T follicular helper cell (primary cell): ENCODE measurements around the gene FAM83F.
"Not testable (repeated sequence)": the region's sequence is repeated elsewhere in the genome, so short reads cannot be mapped to it uniquely, and the experiment has no call there.

ENCODE experiments used
- DNase-seq: peaks from one replicate; pipeline ENCODE4 v3.0.0-alpha.2; 2020; ENCODE audit warnings: low read depth

Gene FAM83F

DNA sequence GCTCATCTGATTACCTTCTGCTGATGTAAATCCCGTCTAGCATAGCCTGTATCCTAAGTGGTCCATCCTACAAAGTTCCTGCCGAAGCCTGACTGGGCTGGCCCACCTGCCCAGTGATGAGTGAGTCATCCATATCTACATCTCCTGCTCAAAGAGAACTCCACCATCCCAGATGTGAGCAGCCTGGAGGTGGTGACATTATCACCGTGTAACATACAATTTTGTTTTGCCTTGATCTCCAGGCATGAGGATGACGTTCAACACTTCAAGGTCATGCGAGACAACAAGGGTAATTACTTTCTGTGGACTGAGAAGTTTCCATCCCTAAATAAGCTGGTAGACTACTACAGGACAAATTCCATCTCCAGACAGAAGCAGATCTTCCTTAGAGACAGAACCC lies 29.0 kb upstream of the FAM83F start:
- no peak for DNase-seq

DNA sequence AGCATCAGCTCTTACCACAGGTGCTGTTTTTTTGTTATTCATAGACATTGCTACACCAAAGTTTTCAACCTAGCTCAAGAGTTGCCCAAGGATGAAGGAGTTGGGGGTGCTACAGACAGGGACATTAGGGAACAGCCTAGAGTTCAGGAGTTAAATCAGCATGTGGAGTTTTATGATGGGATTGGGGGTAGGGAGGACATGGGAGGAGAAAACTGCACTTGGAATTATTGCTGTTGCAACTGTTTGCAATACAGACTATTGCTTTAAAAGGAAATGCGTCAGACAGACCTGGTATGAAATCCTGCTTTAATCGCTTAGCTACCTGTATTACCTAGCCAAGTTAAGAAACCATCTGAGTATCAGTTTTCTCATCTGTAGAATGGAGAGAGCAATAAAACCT lies 28.3 kb upstream of the FAM83F start:
- no peak for DNase-seq

DNA sequence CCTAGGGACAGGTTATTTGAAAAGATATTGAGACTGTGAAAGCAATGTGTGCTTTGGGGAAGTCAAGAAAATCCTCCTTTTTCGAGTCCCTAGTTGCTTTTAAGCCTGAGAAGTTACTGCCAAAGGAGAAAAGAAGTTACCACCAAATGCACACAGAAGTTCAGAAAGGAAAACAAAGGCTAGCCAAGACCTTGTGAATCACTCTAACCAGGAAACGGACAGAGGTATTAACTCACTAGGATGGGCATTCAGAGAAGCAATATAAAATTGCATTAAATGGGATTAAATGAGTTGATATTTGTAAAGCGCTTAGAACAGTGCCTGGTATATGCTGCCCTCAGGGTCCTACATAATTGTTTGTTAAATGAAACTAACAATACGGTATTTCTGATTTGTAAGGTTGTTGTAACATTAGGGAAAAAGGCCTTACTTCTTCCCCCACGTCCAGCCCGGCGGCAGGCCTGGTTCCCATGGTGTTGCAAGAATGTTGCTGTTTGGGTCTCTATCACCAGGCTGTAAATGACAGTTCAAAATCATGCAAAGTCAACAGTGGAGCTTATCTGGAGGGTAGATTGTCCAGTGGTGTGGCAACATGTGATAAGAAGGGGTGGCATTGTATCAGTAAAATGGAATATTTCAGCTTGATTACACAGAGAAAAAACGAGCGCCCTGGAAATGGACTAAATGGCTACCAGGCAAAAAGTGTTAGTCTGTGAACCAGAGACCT lies 27.5 kb upstream of the FAM83F start:
- DNase-seq = no peak

DNA sequence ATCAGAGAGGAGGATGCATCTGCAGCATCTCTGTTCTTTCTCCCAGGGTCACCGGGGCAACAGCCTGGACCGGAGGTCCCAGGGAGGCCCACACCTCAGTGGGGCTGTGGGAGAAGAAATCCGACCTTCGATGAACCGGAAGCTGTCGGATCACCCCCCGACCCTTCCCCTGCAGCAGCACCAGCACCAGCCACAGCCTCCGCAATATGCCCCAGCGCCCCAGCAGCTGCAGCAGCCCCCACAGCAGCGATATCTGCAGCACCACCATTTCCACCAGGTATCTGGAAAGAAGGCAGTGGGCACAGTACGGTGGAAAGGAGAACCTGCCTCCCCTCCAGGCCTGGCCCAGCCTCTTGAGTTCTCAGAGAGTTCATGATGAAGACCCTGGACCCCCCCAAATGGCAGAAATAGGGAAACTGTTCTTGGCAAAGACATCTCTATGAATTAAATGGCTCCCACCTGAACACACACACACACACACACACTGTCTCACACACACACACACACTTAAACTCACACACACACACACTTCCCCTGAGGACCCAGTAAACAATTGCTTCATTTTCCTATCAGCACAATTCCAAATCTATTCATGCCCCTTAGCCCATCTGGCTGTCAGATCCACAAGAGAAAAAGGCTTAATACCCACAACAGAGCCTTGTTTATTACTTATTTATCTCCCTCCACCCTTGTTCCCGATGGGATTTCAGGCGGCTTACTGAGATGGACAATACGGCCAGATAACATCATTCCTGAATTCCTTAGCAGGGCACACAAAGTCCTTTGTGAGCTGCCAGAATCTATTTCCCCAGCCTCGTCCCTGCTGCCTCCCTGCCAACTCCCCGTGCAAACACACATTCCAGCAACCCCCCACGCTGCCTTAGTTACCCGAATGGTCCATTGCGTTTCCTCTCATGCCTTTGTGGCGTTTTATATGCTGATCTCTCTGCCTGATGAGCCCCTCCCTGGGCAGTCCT lies 26.5 kb upstream of the FAM83F start:
- DNase-seq = no peak

DNA sequence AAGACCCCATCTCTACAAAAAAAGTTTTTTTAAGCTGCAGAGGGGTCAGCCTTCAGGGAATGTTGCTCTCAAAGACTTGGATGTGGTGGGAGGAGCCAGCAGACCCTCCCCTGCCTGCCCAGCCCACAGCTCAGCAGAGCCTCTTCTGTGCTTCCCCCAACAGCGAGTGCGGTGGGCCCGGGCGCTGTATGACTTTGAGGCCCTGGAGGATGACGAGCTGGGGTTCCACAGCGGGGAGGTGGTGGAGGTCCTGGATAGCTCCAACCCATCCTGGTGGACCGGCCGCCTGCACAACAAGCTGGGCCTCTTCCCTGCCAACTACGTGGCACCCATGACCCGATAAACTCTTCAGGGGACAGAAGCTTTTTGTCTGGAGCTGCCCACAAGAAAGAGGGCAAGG lies 24.0 kb upstream of the FAM83F start:
- no peak for DNase-seq

DNA sequence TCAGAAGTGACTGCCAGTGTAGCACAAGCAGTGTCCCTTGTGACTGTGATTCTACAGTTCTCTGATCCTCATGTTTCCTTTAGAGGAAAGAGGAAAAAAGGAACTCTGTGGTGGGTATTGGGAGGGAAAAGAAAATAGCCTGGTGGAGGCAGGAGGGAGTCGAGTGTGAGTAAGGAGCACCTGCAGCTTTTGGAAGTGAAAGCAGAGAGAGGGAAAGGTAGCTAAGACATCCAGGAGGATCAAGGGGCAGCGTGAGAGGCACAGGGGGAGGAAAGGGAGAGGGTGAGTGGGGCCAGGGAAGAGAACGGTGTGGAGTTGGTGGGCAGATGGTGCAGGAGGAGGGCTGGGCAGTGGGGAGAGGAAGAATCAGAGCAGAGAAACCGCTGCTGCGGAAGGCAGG lies 22.1 kb upstream of the FAM83F start:
- no peak for DNase-seq

DNA sequence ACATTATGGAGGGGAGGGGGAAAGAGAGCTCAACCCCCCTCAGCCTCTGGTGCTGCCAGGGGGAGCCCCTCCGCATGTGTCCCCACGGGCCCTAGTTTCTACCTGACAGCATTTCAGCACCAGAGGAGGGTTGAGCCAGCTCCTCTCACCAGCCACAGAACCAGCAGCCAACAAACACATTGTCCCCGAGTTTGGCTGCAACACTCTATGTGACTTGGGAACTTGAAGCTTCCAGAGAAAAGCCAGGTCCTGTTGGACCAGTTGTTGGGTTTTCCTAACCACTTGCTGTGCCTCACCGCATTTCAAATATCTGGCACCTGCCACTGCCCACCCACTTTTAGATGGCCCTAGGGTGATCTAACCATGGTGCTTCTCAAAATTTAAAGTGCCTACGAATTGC lies 21.1 kb upstream of the FAM83F start:
- no peak for DNase-seq

DNA sequence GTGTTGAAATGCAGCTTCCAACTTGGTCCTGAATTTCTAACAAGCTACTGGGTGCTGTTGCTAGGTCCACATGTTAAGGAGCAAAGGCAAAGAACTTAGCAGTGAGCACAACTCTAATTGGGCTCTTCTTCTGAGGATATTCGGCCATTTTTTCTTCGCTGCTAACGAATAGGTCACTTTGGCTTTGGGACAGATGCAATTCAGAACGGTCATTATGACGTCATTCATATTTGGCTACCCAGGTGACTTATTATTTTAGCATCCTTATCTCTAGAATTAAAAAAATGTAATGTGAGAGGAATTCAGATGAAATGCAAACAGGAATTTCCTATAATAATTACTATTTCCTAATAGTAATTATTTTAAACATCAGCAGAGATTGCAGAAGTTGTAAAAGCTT lies 20.7 kb upstream of the FAM83F start:
- DNase-seq = no peak

DNA sequence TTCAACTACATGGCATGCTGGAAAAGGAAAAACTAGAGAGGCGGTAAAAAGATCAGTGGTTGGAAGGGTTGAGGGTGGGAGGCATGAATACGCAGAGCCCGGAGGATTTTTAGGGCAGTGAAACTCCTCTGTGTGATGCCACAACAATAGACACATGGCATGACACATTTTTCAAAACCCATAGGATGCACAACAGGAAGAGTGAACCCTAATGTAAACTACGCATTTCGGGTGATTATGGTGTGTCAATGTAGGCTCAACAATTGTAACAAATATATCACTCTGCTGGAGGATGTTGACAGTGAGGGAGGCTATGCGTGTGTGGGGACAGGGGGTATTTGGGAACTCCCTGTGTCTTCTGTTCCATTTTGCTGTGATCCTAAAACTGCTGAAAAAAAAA lies 15.7 kb upstream of the FAM83F start:
- DNase-seq = no peak

DNA sequence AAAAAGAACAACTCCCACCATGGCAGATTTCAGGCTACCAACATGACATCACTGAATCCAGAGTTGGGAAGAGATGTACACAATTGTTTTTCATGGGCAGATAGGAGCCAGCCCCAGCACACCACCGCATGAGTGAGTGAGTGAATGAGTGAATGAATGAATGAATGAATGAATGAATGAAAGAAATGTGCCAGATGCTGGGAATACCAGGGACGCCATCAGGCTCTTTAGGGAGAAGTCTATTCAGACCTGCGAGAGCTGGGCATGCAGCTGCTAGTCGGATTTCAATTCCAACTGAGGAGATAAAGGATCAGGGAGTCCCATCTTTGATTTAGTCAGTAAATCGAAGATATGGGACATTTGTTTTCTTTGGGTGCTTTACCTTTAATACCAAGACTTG lies 15.3 kb upstream of the FAM83F start:
- DNase-seq = no peak

DNA sequence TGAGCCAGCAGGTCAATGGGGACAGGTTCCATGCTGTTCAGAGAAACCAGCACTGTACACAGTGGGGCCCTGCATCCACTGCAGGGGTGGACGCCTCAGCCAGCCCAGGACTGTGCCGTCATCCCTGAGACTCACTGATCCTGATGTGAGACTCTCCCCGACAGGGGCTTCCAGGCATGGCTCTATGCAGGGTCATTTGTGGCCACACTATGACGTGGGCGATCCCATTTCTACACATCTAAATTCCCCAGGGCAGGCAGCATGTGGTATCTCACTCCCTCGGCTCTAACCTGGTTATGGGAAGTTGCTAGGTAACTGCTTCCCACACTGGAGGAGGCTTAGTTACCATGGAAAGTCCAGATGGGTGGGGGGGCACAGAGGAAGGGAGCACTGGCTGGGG lies 14.2 kb upstream of the FAM83F start:
- no peak for DNase-seq

DNA sequence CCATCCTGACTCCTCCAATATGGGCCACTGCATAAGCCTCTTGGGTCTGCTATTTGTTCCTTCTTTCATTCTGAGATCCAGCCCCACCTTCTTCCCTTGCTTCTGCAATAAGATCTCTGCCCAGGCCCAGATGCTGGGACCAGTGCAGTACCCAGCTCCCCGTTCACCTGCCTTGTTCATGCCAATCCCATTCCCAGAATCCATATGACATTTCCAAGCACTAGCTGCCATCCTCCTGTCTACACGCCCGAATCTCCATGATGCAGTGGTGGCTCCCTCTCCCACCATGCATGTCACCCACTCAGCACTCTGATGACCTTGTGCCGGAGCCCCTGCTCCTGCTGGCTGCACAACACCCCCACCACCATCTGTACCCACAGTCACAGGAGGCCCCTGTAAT lies 11.4 kb upstream of the FAM83F start:
- no peak for DNase-seq

DNA sequence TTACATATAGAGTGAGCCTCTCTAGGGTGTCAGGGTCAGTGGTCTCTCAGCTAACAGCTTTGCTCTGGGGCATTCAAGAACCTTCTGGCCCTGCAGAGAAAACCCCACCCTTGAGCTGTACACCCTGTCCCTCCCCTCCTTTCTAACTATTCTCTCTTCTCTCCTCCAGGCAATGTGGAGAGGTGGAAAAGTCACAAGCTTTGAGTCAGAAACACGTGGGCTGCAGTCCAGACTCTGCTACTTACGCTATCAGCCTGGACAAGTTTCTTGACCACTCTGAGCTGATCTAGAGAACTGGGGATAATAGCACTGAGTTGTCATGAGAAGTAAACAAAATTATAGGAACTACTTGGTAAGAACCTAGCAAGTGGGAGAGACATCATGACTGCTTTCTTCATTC lies 10.7 kb upstream of the FAM83F start:
- no peak for DNase-seq

DNA sequence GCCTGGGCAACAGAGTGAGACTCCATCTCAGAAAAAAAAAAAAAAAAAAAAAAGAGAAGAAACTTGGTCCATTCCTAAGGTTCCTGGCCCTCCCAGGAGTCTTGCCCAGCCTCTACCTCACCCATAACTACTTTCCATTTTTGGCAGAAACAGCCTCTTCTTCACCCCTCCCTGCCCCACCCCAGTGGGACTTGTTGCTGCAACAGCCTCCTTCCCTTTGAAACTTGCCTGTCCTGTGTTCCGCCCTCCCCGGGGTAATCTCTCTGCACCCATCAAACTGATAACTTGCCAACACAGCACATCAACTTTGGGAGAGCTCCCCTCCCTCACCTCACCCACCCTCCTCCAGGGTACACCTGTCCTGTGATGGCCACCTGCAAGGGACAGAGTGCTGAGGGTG lies 10.0 kb upstream of the FAM83F start:
- DNase-seq = no peak

DNA sequence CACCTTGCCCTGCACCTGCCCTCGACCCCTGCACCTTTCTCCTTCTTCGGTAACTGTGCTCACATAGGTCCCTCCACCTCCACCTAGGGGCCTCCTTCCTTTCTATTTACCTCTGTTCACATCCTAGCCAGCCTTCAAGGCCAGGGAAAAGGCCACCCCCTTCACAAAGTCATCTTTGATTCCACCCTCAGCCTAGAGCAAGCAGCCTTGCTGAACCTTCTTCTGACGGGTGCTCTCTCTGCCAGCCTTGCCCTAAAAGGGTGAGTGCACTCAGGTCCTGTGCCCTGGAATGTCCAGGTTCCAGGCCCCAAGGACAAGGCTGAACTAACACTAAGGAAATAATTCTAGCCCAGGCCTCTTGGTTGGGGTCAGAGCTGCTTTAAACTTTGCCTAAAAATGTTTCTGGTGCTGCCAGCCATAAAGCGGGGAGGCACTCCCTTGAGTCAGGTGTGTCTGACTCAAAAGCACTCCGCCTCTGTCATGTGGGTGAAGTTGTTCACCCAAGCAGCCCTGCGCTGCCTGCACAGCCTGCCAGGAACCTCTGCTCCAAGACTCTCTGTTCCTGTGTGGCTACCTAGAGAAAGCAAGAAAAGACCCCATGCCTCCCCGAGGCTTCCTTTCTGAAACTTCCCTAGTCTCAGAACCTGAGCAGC lies 9.2 kb upstream of the FAM83F start:
- DNase-seq = no peak

DNA sequence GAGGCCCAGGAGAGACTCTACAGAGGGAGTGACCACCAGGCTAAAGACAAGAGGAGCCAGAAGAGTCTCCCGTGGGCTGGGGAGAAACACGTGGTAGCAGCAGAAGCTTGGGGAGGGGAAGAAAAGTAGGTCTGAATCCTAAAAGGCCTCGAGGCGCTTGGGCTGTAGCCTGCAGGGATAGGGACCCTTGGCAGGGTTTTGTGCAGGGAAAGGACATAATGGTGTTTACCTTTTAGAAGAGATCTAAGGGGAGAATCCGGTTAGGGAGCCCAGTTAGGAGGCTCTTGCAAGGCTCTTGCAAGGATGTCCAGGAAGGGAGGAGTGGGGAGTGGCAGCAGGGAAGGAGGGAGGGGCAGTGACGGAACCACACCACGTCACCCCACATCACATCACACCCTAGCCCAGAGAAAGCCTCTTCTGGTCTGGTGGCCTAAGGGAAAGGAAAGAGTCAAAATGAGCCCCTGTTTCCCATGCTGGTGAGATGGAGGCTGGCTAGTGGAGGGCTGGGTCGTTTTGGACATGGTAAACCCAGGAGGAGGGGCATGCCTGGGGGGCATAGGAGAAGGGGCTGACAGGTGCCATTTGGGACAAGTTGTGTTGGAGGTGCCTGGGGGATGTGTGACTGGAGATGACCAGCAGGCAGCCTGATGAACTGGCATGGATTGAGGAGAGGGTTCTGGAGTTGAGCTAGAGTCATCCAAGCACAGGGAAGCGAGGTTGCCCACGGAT lies 6.2 kb upstream of the FAM83F start:
- DNase-seq = no peak

DNA sequence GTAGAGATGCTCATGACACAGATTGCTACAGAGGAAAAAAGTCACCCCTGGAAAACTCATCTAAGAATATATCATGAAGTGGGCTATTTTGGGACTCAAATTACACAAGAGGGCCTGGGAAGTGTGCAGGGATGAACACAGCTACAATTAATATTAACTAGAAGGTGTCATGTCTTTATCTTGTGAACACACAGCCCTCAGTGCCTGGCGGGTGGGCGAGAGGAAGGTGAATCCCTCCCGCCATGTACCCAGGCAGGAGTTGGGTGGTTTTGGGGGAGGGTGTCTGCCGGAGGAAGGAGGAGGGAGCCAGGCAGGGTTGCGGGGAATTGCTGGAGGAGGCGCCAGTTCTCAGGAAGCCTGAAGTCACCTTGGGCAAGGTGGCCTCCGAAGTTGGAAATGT lies 5.1 kb upstream of the FAM83F start:
- DNase-seq = no peak

DNA sequence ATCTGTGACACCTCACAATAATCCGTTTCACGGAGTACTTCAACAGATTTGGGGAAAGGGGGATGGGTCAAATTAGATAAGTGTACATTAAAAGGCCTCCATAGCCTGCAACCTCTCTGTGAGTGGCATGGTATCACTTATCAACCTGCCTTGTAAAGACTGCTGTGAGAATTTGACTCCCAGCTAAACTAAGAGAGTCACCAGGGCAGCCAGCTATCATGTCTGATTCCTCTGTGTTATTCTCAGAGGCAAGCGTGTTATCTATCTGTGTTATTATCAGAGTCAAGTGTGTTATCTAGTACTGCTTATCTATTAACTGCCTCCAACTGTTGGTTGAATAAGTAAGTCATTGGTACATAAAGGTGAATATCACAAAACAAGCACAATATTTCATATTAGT lies 4.1 kb upstream of the FAM83F start:
- DNase-seq = no peak

DNA sequence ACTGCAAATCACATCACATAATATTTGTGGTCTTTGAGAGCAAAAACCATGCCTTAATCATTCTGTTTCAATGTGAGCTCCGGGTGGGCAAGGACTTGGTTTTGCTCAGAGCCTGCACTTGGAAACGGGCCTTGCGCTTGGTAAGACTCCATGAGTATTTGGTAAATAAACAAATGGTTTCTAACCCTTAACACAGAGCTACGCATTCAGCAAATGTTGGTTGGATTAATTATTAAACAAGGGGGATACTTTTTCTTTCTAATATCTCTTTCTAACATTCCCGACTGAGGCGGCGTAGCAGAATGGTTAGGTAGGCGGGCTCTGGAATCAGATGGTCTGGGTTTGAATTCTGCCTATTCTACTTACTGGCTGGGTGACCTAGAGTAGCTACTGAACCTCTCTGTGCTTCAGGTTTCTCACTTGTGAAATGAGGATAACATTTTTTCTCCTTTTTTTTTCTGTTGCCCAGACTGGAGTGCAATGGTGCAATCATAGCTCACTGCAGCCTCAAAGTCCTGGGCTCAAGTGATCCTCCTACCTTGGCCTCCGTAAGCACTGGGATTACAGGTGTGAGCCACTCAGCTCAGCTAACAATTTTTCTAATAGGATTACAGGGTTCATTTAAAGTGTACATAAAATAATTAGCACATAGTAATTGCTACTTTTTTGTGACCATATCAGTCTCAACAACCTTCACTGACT lies 3.4 kb upstream of the FAM83F start:
- DNase-seq = no peak

DNA sequence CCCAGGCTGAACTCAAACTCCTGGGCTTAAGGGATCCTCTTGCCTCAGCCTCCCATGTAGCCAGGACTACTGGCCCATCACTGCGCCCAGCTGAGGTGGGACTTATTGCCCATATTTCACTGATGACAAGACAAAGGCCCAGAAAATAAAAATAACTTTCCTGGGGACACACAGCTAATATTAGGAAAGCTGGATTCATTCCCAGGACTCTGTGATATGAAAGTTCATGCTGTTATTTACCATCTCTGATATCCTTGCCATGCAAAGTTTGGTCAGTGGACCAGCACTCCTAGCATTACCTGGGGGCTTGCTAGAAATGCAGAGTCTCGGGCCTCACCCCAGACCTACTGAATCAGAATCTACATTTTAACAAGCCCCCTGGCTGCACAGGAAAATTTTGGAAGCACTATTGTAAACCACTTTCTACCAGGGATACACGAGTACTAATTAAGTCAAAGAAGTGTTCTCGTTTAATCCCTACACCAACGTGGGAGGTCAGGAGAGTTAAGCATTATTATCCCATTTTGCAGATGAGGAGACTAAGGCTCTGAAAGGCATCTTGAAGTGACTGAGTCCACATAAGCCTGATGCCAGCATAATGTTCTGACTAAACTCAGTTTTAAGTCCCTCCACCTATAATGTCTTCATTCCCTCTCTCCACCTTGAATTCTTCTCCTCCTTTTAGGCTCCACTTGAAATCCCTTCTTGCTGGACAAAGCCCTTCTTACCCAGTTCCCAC lies 2.5 kb upstream of the FAM83F start:
- DNase-seq = no peak

DNA sequence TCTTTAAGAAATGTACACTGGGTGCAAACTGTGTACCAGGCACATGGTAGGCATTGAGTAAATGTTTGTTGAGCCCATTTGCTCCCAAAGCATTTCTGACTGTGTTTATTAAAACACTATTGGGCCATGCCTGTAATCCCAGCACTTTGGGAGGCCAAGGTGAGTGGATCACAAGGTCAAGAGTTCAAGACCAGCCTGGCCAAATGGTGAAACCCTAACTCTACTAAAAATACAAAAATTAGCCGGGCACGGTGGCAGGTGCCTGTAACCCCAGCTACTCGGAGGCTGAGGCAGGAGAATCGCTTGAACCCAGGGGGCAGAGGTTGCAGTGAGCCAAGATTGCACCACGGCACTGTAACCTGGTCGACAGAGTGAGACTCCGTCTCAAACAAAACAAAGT lies 1.9 kb upstream of the FAM83F start:
- DNase-seq = not testable (repeated sequence)
